GM23338 (cell line): ENCODE data around the gene PLEKHG5. TPM values are rescaled to one million over a fixed set of nuclear protein-coding genes. Genes with fewer than 3 reads are reported as not detected.

Experiments
- ATAC-seq: fragments of 200-7000 bp; cut with Tn5 transposase; 3 replicates; pipeline ENCODE4 v1.9.1; 2020
- DNase-seq: peaks from one replicate; pipeline ENCODE4 v3.0.0-alpha.2; 2015; ENCODE audit warnings: low spot score
- H2AFZ ChIP-seq: fragments of 200-600 bp; sonication (generic); 2 replicates; pipeline ENCODE4 v1.8.0; 2016; ENCODE audit warnings: antibody characterized with exemption, mild to moderate bottlenecking, moderate library complexity
- H3F3A ChIP-seq: fragments of 200-600 bp; sonication (generic); replicated peaks from 2 replicates; pipeline ENCODE4 v1.8.0; 2017; ENCODE audit warnings: antibody characterized with exemption, mixed run types, low read depth
- H3K27ac ChIP-seq: fragments of 200-600 bp; sonication (generic); 2 replicates; pipeline ENCODE4 v1.6.1; 2016; ENCODE audit warnings: low read depth
- H3K27me3 ChIP-seq: fragments of 200-600 bp; sonication (generic); 2 replicates; pipeline ENCODE4 v1.8.0; 2016; ENCODE audit warnings: mild to moderate bottlenecking, mixed run types, moderate library complexity; ENCODE audit not compliant: insufficient read depth
- H3K36me3 ChIP-seq: fragments of 200-600 bp; sonication (generic); 2 replicates; pipeline ENCODE4 v1.8.0; 2016; ENCODE audit warnings: mild to moderate bottlenecking; ENCODE audit not compliant: insufficient read depth
- H3K4me1 ChIP-seq: fragments of 200-600 bp; sonication (generic); 2 replicates; pipeline ENCODE4 v1.8.0; 2016; ENCODE audit warnings: mild to moderate bottlenecking, moderate library complexity; ENCODE audit not compliant: insufficient read depth
- H3K4me2 ChIP-seq: fragments of 200-600 bp; sonication (generic); 2 replicates; pipeline ENCODE4 v1.7.1; 2017; ENCODE audit warnings: mixed run types
- H3K4me3 ChIP-seq: fragments of 200-600 bp; sonication (generic); 2 replicates; pipeline ENCODE4 v1.6.1; 2016; ENCODE audit warnings: mixed run types
- H3K79me2 ChIP-seq: fragments of 200-600 bp; sonication (generic); replicated peaks from 2 replicates; pipeline ENCODE4 v1.8.0; 2017; ENCODE audit warnings: mild to moderate bottlenecking; ENCODE audit not compliant: insufficient read depth
- H3K9me2 ChIP-seq: fragments of 200-600 bp; sonication (generic); 2 replicates; pipeline ENCODE4 v1.8.0; 2017; ENCODE audit not compliant: insufficient read depth
- H4K20me1 ChIP-seq: fragments of 200-600 bp; sonication (generic); replicated peaks from 2 replicates; pipeline ENCODE4 v1.8.0; 2017; ENCODE audit warnings: mild to moderate bottlenecking; ENCODE audit not compliant: insufficient read depth
- H3K27ac Mint-ChIP-seq: 2 replicates; pipeline ENCODE4 v1.8.0; 2020; ENCODE audit warnings: inconsistent platforms, mild to moderate bottlenecking, moderate library complexity, mixed read lengths
- H3K27me3 Mint-ChIP-seq: 3 replicates; pipeline ENCODE4 v1.8.0; 2022; ENCODE audit warnings: low read depth, mild to moderate bottlenecking, moderate library complexity, mixed read lengths, inconsistent platforms; ENCODE audit not compliant: insufficient read depth, poor library complexity
- H3K36me3 Mint-ChIP-seq: 3 replicates; pipeline ENCODE4 v1.8.0; 2021; ENCODE audit warnings: low read depth, mild to moderate bottlenecking, inconsistent platforms, moderate library complexity, mixed read lengths
- H3K4me1 Mint-ChIP-seq: 3 replicates; pipeline ENCODE4 v1.8.0; 2020; ENCODE audit warnings: mild to moderate bottlenecking, inconsistent platforms, mixed read lengths
- H3K4me3 Mint-ChIP-seq: 3 replicates; pipeline ENCODE4 v1.8.0; 2021; ENCODE audit warnings: moderate library complexity, mild to moderate bottlenecking, inconsistent platforms, mixed read lengths
- H3K9me3 Mint-ChIP-seq: 3 replicates; pipeline ENCODE4 v1.8.0; 2020; ENCODE audit warnings: moderate library complexity, mild to moderate bottlenecking, inconsistent platforms, mixed read lengths
- CREB1 ChIP-seq: fragments of 250-450 bp; sonication (Bioruptor Pico); IDR thresholded peaks from 2 replicates; pipeline ENCODE4 v1.5.0; 2020; ENCODE audit warnings: low read depth, mild to moderate bottlenecking, moderate library complexity
- EZH2 ChIP-seq: fragments of 200-600 bp; sonication (generic); IDR thresholded peaks from one replicate; pipeline ENCODE4 v1.8.0; 2017; ENCODE audit warnings: antibody characterized with exemption, mild to moderate bottlenecking, low read depth; ENCODE audit not compliant: unreplicated experiment
- EZH2phosphoT487 ChIP-seq: fragments of 200-600 bp; sonication (generic); IDR thresholded peaks from one replicate; pipeline ENCODE4 v1.8.1; 2018; ENCODE audit warnings: antibody characterized with exemption; ENCODE audit not compliant: unreplicated experiment
- JUNB ChIP-seq: IDR thresholded peaks from one replicate; pipeline ENCODE4 v1.6.1; 2016; ENCODE audit warnings: antibody characterized with exemption; ENCODE audit not compliant: unreplicated experiment
- NANOG ChIP-seq: IDR thresholded peaks from 2 replicates; pipeline ENCODE4 v1.6.1; 2016; ENCODE audit warnings: antibody characterized with exemption, borderline replicate concordance
- POLR2AphosphoS5 ChIP-seq: IDR thresholded peaks from 2 replicates; pipeline ENCODE4 v1.6.1; 2016; ENCODE audit warnings: antibody characterized with exemption, low read depth
- STAT1 ChIP-seq: IDR thresholded peaks from one replicate; pipeline ENCODE4 v1.6.1; 2016; ENCODE audit warnings: antibody characterized with exemption; ENCODE audit not compliant: unreplicated experiment
- ZNF114 ChIP-seq: fragments of 250-450 bp; sonication (Bioruptor Pico); IDR thresholded peaks from 2 replicates; pipeline ENCODE4 v1.5.0; 2020; ENCODE audit warnings: mild to moderate bottlenecking, moderate library complexity
- ZNF331 ChIP-seq: fragments of 250-450 bp; sonication (Bioruptor Pico); IDR thresholded peaks from 2 replicates; pipeline ENCODE4 v1.5.0; 2020; ENCODE audit warnings: low read depth, mild to moderate bottlenecking, moderate library complexity
- ZNF462 ChIP-seq: fragments of 250-450 bp; sonication (Bioruptor Pico); IDR thresholded peaks from 2 replicates; pipeline ENCODE4 v1.5.0; 2020; ENCODE audit warnings: mild to moderate bottlenecking, moderate library complexity
- polyA plus RNA-seq: library from polyadenylated mRNA; unstranded; fragments of >200 nt; fragmentation: Nextera tagmentation; extraction: Ambion mirVana; gene quantifications from 2 replicates; pipeline ENCODE4 v1.2.1, GENCODE V29; 2016
- total RNA-seq: library from RNA; depleted of rRNA; stranded (reverse); fragments of >200 nt; shearing (Covaris generic); gene quantifications from 2 replicates; pipeline ENCODE4 v1.2.3, GENCODE V29; 2014
- TF ChIP-seq, protein P1 (sequence below): IDR thresholded peaks from 2 replicates; pipeline ENCODE4 v1.6.1; 2016; ENCODE audit warnings: antibody characterized with exemption
- TF ChIP-seq, protein P2 (sequence below), 2 experiments: fragments of 200-600 bp in 1 of 2; sonication (generic) in 1 of 2; conservative IDR thresholded peaks; 2 replicates each; pipeline versions ENCODE4 v1.5.1 to v1.6.1; 2016 to 2017; ENCODE audit warnings: antibody characterized with exemption in 2 of 2, low read depth in 2 of 2, mild to moderate bottlenecking in 2 of 2, moderate library complexity in 1 of 2
- TF ChIP-seq, protein P3 (sequence below): IDR thresholded peaks from one replicate; pipeline ENCODE4 v1.6.1; 2018; ENCODE audit warnings: antibody characterized with exemption; ENCODE audit not compliant: unreplicated experiment

PLEKHG5 gene
- total and polyA plus RNA-seq, 2 experiments from 2014 or later: 9.0 to 26.4 TPM

- Histone ChIP-seq H3K9me2 (no peaks in the 10 kb centered on the region), H4K20me1 (no peaks in the 10 kb centered on the region), H3K27ac (no peak overlapping the region), H2AFZ (no peak overlapping the region), H3K4me3 (no peak overlapping the region), H3K79me2 (no peaks in the 10 kb centered on the region), H3K4me1 (no peaks in the 10 kb centered on the region), H3K36me3 (no peaks in the 10 kb centered on the region), H3F3A (no peaks in the 10 kb centered on the region), H3K4me2 (no peak overlapping the region), H3K27me3 (no peaks in the 10 kb centered on the region; the same call in 1 of the 2 replicates)
- TF ChIP-seq ZNF462 (CRISPR knock-in tag) (no peak), EZH2phosphoT487 (no peak), NANOG (no peak), STAT1 (no peak), ZNF114 (CRISPR knock-in tag) (no peak), ZNF331 (CRISPR knock-in tag) (no peak), CREB1 (CRISPR knock-in tag) (no peak), JUNB (no peak), EZH2 (no peak), POLR2AphosphoS5 (no peak)
- TF ChIP-seq, protein P1, sequence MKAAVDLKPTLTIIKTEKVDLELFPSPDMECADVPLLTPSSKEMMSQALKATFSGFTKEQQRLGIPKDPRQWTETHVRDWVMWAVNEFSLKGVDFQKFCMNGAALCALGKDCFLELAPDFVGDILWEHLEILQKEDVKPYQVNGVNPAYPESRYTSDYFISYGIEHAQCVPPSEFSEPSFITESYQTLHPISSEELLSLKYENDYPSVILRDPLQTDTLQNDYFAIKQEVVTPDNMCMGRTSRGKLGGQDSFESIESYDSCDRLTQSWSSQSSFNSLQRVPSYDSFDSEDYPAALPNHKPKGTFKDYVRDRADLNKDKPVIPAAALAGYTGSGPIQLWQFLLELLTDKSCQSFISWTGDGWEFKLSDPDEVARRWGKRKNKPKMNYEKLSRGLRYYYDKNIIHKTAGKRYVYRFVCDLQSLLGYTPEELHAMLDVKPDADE: no peak
- TF ChIP-seq, protein P2, sequence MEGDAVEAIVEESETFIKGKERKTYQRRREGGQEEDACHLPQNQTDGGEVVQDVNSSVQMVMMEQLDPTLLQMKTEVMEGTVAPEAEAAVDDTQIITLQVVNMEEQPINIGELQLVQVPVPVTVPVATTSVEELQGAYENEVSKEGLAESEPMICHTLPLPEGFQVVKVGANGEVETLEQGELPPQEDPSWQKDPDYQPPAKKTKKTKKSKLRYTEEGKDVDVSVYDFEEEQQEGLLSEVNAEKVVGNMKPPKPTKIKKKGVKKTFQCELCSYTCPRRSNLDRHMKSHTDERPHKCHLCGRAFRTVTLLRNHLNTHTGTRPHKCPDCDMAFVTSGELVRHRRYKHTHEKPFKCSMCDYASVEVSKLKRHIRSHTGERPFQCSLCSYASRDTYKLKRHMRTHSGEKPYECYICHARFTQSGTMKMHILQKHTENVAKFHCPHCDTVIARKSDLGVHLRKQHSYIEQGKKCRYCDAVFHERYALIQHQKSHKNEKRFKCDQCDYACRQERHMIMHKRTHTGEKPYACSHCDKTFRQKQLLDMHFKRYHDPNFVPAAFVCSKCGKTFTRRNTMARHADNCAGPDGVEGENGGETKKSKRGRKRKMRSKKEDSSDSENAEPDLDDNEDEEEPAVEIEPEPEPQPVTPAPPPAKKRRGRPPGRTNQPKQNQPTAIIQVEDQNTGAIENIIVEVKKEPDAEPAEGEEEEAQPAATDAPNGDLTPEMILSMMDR (conservative IDR thresholded peaks at IDR 0.05; ENCODE audit: low read depth in 2 of 2): no peak
- TF ChIP-seq, protein P3, sequence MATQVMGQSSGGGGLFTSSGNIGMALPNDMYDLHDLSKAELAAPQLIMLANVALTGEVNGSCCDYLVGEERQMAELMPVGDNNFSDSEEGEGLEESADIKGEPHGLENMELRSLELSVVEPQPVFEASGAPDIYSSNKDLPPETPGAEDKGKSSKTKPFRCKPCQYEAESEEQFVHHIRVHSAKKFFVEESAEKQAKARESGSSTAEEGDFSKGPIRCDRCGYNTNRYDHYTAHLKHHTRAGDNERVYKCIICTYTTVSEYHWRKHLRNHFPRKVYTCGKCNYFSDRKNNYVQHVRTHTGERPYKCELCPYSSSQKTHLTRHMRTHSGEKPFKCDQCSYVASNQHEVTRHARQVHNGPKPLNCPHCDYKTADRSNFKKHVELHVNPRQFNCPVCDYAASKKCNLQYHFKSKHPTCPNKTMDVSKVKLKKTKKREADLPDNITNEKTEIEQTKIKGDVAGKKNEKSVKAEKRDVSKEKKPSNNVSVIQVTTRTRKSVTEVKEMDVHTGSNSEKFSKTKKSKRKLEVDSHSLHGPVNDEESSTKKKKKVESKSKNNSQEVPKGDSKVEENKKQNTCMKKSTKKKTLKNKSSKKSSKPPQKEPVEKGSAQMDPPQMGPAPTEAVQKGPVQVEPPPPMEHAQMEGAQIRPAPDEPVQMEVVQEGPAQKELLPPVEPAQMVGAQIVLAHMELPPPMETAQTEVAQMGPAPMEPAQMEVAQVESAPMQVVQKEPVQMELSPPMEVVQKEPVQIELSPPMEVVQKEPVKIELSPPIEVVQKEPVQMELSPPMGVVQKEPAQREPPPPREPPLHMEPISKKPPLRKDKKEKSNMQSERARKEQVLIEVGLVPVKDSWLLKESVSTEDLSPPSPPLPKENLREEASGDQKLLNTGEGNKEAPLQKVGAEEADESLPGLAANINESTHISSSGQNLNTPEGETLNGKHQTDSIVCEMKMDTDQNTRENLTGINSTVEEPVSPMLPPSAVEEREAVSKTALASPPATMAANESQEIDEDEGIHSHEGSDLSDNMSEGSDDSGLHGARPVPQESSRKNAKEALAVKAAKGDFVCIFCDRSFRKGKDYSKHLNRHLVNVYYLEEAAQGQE: no peak
- H3K27me3 Mint-ChIP-seq: peaks cover 12% of the 10 kb centered on the region
- no peak overlapping the region for H3K4me3 Mint-ChIP-seq
- no peaks in the 10 kb centered on the region for H3K36me3 Mint-ChIP-seq
- no peak for ATAC-seq
- H3K4me1 Mint-ChIP-seq: 0 out of 3 replicates have a peak, but pooled peaks cover 3% of the 10 kb centered on the region
- H3K27ac Mint-ChIP-seq: no peak overlapping the region
- no peak for DNase-seq
- H3K9me3 Mint-ChIP-seq: no peaks in the 10 kb centered on the region
Observed at GRCh38 chr1:6505367-6506209, 14.1 kb upstream of the PLEKHG5 start.
